Stimulated activated CD8-positive, alpha-beta memory T cell treated with anti-CD3 and anti-CD28 coated beads, Interleukin-12 subunit alpha, Interleukin-12 subunit beta, amount 100 ng/mL, for 24 hours (primary cell): ENCODE data around the gene CHMP4A.

Source experiments
- DNase-seq: peaks from one replicate; pipeline ENCODE4 v3.0.0-alpha.2; 2020; ENCODE audit errors: extremely low read depth

CHMP4A gene

DNA sequence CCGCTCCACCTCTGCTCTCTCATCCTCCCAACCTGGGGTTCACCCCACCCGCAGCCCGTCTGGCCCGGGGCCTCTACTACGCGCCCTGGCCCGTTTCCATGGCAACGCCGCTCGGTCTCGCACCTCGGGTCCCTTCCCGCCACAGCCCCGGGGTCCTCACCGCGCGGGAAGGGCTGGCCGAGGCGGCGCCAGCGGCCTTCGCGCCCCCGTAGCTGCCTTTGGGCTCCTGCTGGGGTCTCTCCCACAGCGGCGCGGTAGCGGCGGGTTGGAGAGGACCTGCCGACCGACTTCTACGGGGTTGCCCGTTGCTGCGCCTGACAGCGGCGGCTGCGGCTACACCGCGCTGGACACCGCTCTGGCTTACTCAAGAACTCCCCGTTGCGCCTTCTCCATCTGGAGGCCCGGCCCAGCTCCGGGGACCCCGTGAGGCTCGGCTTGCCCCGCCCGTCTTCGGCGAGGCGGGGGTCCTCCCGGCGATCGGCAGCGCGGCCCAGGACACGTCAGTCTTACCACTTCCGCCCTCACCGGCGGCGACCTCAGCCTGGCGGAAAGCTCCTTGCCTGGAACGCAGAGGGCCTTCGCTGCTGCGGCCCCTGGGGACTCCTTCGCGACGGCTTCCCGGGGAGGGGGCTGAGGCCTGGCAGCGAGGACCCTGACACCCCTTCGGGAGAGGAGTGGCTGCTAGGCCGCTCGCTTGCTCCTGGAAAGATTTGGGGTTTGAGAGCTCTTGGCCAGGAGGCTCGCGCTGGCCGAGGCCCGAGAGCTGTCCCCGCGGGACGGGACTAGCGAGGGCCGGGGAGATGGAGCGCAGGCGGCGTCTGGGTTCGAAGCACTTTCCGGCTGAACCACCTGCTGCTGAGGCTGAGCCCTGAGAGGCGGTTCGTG lies 17.9 kb downstream of the CHMP4A start, which contains the start of gene TM9SF1:
TSS of gene TM9SF1 (minus strand) at position 256 of the 885 bp plus-strand sequence. CDS start 422 bp downstream, outside the sequence.
- DNase-seq, result peak; percentile 65

DNA sequence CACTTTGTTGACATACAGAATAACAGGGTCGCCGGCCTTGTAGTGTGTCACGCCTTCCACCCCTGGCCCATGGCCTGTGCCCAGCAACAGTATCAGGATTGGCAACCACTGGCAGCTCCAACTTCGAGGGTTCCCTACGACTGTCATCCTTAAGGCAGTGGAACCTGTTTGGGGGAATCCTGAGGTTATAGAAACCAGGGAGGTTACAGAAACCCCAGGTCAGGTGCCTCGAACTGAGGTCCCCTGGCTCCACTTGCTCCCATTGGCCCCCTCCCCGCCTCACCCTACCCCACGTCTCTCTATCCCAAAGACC lies 18.5 kb downstream of the CHMP4A start:
- no peak for DNase-seq

DNA sequence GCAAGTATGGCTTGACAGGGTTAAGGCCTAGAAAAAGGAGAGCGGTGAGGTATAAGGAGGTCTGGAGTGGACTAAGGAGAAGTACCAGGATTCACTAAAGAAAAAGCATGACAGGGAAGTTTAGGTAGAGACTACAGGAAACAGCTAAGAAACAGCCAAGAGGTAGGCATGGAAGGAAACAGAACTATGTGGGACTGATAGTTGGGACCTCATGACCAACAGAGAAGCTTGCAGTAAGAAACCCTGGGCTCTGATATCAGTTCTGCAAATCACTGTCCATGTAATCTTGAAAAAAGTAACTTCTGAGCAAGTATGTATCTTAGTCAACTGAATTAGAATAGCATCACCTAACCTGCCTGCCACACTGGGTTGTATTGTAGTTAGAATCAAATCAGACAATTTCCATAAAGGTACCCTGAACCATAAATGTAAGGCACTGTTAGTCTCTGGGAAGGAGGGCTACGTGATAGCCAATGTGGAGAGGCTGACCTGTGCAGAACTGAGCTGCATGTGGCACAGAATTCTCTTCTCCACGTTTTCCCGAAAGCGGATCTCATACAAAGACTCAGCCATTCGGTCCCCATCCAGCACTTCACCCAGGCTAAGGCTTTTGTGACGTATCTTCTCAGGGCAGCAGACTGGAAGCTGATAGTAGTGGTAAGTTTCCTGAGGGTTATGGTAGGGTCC lies 19.0 kb downstream of the CHMP4A start:
- DNase-seq, result no peak

DNA sequence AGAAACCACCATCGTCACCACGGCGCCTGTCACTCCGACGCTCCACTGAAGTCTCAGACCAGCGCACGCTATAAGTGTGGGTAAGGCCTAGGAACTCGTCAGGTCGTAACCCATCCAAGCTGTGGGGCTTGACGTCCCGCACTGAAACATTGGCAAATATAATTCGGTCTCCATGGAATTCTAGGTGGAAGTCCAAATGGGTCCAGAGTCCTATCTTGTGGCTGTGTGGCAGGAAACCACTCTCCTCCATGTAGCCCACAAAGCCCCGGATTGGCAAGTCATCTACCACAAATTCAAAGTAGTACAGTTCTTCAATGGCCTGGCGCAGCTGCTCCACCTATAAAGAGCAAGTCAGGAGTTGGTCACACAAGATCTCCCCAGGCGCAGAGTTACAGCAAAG lies 20.4 kb downstream of the CHMP4A start:
- DNase-seq, result no peak

DNA sequence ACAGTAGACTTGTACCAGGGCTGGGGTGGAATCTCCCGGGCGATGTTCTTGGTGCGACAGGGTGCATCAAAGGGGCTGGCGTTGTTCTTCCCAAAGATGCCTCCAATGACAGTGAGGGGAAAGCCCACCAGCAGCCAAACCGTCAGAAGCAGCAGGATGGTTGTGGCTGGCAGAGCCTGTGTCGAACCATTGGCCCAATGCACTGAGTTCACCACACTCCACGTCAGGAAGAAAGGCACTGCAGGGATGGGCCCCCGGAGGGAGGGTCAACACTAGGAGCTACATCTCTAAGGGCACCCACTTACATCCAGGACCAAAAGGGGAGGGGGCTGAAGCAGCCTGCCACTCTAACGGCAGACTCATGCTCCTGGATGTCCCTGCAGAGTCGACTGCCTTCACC lies 22.9 kb downstream of the CHMP4A start:
- no peak for DNase-seq

DNA sequence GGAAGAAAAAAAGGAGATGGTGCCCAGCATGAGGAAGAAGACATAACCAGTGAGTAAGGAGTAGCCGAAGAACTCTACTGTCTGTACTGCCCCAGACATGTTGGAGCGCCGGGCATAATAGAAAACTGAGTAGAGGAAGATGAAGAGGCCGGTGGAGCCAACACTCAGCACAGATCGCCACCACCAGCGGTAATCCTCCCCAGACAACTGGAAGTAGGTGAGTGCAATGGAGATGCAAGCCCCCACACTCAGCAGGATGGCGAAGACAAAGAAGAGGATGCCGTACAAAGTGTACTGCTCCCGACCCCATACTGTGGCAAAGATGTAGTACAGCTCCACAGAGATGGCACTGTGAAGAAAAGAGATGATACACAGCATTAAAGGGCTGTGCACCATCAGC lies 23.8 kb downstream of the CHMP4A start:
- no peak for DNase-seq

DNA sequence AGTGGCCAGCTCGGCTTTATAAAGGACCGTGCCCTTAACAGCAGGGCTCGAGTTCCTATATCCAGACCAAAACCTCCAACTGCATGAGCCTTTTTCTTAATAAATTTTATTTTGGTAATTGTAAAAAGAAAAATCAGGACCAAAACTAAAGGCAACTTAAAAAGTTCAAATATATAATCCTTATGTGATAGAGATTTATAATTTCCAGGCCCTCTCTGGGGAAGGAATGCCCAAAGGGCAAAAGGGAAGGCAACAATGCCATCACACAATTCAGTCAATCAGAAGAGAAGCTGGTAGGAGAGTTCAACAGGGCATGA lies 24.3 kb downstream of the CHMP4A start:
- DNase-seq, result no peak

DNA sequence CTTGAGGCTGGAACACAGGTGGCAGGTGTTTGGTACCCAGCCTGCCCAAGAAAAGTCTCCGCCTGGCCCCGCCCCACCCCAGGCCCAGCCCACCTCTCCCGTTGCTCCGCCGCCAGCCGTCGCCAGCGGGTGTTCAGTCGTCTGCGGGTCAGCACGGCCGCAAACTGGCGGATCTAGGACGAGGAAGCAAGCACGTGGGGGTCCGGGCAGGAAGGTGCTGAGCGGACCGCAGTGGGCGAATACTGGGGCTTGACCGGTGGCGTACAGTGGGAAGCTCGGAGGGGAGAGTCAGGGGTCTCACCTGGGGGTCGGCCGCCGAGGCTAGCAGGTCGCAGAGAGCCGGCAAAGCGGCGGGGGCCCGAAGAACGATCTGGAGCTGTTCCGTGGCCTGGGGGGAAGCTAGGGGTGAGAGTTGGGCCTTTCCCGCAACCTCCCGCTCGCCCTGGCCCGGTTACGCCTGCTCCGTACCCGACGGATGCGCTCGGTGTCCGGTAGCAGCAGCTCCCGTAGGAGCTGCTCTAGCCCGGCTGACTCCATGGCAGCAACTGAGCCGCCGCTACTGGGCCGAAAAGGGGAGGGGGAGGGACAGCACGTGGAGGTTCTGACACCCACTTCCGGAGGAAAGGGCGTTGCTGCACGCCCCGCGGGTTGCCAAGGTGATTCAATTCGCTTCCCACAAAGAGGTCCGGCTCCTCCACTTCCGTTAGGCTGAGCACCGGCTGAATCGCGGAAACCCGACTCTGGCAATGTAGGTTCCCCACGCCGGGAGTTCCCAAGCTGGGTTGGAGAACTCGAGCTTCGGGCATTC lies 24.8 kb downstream of the CHMP4A start, which contains the start of gene IPO4:
TSS of gene IPO4 (minus strand) at position 566 of the 808 bp plus-strand sequence. CDS start at position 537, 29 bp downstream.
- peak; percentile 92 for DNase-seq

DNA sequence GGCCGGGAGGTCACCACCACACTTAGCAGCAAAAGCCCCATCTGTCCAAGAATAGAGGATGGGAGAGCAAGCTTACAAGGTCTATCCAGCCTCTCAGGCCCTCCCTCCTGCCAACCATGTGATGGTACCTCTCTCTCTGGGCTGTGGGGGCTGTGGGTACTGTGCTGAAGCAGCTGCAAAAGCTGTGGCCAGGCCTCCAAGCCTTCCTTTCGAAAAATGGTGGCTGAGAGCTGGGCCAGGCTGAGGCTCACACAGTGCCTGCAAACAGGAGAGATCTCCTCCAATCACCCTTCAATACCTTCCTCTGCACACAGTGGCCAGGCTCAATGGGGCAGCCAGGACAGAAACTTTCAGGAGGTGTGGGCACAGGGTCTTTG lies 25.8 kb downstream of the CHMP4A start:
- no peak for DNase-seq

DNA sequence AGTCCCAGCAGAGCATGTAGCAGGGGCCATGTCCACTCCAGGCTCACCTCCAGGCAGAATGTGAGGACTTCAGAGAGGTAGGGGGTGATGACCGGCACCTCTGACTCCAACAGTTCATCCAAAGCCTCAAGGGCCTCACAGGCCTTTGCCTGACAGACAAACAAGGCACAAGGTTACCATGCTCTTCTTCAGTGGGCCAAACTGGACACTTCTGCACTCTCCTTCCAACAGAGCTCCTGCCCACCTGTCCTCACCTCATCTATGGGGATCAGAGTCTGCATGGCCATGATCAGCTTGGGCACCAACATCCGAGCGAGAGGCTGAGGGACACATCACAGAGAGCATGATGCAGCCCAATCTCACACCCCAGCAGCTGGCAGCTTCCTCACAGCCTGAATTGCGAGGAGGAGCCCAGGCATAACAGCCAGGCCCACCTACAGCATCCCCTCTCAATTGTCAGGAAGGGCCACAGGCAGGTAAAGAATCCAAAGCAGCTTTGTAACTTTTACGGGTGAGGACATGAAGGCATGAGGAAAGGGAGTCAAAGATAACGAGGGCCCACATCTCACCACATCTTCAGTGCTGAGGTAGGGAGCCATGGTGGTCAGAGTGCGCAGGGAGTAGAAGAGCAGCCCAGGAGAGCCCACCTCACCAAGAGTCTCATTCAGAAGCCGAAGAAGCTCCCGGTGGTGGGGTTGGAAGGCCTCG lies 26.3 kb downstream of the CHMP4A start:
- DNase-seq, result no peak

DNA sequence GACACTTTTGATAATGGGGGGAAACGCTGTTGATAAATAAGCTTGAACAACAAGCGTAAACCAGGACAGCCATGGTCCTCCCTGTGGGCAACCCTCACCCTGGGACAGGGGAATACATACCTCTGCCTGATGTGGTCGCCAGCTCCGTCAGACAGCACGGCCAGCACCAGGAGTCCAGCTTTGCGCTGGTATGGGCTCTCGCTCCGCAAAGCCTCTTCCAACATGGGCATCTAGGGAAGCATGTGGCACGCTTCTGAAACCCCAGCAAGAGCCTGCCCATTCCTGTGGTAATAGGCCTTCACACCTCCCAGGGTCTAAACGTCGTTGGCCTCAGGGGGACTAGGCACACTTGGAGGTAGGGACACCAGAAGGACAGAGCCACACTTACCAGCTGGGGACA lies 27.5 kb downstream of the CHMP4A start:
- DNase-seq, result no peak

DNA sequence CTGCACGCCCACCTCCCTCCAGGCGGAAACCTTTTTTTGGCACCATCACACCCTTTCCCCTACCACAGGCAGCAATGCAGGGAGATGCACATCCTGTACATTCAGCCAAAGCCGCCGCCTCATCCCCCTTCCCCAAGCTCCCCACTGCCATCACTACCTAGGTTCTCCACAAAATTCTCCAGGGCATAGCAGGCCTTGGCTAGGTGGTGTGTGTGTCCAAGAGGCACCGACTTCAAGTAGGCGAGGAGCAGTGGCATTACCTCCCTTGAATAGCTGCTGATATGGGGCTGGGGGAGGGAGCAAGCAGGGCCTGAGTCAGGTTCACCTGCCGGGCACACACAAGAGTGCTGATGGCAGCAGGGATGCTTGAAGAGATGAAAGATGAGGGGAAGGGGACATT lies 28.3 kb downstream of the CHMP4A start:
- DNase-seq, result no peak

DNA sequence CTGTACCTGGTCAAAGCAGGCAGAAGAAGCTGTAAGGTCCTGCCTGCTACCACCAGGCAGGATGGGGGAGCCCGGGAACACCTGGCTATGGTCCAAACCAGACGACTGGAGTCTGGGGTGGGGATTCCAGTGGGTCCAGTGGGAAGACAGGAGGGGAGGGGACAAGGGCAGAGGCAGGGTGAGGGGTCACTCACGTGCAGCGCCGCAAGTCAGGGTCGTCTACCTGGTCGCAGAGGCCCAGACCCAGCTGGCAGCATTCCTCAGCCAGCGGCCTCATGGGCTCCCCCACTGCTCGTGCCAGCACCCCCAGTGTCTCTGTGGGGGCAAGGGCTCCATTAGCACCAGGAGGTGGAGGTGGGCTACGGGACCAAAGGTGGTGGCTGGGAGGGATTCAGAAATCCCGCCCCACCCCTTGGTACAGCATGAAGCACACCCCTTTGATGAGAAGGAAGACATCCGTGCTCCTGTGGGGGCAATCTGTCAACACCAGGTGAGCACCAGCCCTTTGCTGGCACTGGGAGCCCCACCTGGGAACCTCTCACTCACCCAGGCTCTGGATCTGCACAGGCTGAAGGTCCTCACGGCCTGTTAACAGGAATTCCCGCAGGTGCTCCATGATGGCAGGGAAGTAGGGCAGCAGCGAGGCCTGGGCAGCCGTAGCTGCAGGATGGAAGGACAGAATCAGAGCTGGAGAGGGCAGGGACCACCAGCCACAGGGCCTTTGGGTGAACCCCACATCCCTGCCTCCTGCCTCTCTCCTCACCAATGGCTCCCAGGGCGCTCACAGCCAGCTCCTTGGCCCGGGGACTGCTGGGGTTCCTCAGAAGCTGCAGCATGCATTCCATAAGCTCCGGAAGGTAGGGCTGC lies 29.0 kb downstream of the CHMP4A start:
- DNase-seq, result no peak

DNA sequence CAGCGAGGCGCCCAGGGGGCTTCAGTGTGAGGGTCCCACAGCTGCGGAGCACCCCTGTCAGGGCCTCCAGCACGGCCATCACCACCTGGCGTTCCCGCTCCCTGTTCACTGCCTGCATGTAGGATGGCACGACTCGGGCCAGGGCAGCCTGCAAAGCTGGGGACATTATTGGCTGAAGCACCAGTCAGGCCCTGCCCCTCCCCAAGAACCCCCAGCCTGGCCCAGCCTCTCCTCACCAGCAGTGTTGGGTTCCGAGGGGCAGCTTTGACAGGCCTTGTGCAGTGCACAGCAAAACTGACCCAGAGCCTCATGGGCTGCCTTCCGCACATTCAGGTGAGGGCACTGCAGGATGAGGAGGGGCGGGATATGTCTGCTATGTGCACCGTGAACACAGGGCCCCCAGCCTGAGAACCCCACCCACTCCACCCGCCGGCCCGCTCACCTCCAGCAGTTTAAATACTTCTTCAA lies 30.2 kb downstream of the CHMP4A start:
- DNase-seq, result no peak

DNA sequence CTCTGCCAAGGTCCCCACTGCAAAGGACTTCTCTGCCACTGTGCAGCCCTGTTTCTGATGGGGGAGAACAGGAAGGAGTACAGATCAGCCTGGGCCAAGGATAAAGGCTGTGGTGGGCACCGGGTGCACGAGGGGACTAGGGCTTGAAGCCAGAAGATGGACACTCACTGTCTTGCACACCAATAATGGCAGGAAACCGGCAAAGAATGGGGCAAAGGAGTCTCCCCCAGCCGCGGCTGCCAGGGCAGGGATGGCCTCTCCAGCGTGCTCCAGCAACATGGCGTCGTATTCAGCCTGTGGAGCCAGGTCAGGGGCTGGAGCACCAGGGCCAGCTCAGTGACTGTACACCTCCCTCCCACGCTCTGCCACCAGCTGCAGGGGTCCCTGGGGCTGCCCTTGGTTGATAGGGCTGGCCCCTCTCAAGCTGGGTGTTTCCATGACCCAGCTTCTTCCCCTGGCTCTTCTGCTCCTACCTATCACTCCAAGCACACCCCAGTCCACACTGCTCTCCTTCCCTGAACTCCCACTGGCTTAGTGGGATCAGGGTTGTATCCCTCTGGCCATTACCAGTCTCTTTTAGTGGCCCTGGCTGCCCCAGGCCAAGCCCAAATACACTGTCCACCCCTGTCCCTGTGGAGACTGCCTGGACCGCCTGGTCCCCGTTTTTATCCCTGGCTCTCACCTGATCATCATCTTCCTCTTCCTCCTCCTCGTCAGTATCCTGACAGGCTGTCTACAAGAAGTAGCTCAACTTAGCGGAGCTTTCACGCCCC lies 31.0 kb downstream of the CHMP4A start:
- DNase-seq, result no peak

DNA sequence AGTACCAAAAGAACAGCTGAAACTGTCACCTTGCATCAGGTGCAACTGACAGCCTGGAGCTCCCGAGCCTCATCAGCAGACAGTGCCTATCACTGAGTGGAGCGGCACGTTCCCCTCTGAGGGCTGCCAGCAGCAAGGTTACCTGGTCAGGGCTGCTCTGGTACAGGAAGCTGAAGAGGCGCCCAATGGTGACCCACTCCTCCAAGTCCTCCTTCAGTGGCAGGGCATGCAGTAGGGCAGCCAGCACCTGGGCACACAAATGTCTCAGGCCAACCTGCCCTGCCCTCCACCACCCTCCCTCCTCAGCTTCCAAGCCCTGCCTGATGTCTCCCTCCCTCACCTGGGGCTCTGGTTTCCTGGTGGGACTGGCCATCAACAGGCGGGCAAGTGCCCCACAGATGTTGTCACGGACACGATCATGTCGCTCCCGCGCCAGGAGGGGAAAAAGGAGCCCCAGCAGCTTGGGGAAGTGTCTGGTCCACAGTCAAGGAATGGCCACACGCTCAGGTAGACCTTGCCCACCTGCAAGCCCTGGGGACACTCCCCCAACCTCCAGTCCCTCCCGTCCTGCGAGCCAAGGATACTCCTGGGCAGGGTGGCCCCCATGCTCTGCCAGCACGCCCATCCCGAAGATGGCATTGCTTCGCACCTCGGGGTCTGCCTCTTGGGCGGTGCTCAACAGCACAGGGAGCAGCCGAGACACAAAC lies 31.8 kb downstream of the CHMP4A start:
- DNase-seq, result no peak

DNA sequence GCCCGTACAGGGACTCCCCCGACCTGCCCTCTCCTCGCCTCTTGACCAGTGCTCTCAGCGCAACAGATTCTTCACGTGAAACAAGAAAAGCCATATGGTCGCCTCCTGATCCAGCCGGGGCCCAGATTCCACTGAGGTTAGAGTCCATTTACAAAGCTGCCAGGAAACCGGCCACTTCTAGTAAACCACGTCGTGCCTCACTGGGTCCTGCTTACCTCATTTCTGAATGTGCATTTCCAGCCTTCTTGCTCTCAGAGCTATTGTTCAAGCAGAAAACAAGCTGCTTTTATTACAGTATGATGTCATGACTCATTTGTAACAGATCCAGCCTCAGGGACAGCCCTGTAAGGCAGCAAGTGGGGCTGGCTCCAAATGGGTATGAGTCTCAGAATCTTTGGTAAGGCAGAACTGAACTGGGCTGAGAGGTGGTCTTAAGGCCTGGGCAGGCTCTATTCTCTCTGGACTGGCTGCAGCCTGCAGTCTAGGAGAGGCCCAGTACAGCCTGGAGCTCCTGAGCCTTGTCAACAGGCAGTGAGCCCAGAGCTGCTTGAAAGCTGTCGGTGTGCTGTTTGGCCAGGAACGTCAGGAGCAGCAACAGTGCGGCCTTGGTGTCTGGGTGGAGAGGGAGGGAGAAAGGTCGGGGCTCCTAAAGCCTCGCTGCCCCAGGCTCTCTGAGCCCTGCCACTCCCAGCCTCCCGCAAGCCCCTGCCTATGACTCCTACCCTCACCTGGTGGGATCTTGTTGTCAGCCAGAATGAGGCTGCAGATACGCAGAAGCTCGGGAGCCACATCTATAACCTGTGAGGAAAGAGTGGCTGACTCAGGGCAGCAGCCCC lies 33.1 kb downstream of the CHMP4A start:
- DNase-seq, result no peak

DNA sequence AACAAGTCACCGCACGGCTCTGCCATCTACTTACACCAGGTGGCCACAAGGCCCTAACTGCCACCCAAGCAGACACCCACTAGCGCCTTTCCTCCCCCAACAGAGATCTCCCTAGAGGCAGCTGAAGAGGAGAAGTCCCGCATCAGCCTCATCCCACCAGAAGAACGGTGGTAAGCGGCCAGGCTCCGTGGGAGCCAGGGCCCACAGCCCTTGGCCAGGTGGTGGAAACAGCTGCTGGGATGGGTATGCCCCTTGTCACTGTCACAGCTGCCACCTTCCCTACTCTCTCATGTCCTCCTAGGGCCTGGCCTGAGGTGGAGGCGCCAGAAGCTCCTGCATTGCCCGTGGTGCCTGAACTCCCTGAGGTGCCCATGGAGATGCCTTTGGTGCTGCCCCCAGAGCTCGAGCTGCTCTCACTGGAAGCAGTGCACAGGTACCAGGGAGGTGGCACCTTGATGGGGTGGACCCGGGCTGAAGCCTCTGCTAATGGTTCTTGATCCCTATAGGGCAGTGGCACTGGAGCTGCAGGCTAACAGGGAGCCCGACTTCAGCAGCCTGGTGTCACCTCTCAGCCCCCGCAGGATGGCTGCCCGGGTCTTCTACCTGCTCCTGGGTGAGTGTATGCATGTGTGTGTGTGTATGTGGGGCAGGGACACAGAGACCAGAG lies 33.9 kb downstream of the CHMP4A start:
- no peak for DNase-seq
